ENCODE data around the gene FCRL6. TPM values are rescaled to one million over a fixed set of nuclear protein-coding genes. Genes with fewer than 3 reads are reported as not detected.

FCRL6 gene
- total and polyA plus RNA-seq, 7 donors, result 0.20 to 0.39 (median 0.26) TPM; not detected in 3

DNA sequence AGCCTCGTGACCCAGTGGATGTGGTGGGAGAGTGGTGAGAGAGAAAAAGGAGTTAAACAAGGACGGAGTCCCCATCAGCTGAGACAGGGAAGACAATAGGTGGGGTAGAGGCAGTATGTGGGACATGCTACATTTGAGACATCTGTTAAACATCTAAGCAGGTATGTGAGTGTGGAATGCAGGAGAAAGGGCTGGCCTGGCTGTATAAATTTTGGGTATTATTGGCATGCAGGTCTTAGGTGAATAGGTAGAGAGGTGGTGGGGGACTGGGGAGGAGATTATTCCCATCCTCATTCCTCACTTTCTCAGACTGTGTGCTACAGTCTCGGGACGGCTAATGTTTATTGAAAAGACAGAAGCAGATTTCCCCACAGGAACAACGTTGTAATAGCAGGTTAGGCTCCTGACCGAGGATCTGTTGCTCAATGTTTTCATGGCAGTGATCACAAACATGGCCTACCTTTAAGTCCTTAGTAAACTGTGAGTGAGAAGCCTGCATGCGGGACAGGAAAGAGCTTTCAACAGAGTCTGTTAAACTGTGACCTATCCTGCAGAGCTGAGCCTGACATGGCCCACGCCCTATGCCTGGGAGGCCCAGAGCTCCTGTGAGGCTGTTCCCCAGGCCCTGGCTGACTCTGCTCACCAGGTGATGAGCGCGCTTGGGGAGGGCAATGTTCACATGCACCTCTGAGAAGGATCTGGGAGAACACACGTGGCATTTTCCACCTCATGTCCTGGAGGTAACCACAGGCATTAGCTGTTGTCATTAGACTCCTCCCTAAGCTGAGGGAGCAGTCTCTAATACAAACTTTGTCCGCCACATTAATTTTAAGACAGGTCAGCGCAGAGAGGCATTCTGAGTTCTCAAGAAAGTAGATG, 43.8 kb downstream of the FCRL6 start:
- Histone ChIP-seq H3K4me1 (no peaks in the 10 kb centered on the region), H3K27ac (no peak overlapping the region), H3K9me3 (no peaks in the 10 kb centered on the region), H3K27me3 (ENCODE audit: insufficient read depth in 3 of 3, low read length in 2 of 3) (no peaks in the 10 kb centered on the region), H3K36me3 (ENCODE audit: insufficient read depth in 1 of 2, low read depth in 1 of 2) (no peaks in the 10 kb centered on the region), H3K4me3 (no peak overlapping the region)
- no peak for DNase-seq
- TF ChIP-seq CTCF (IDR thresholded peaks at IDR 0.05), result no peak
- no peak for ATAC-seq
- intact Hi-C loops (cut with DNase I), result no loop called here
- WGBS, 3 donors, result 85 to 91% (median 88%) methylated on average over 13 of the region's 13 CpGs

GRCh38 chr1:159847231-159847630, 45.1 kb downstream of the FCRL6 start:
- Histone ChIP-seq H3K4me3 (no peak overlapping the region), H3K27ac (no peak overlapping the region), H3K27me3 (ENCODE audit: insufficient read depth in 3 of 3, low read length in 2 of 3) (no peaks in the 10 kb centered on the region), H3K4me1 (no peaks in the 10 kb centered on the region), H3K36me3 (ENCODE audit: insufficient read depth in 1 of 2, low read depth in 1 of 2) (no peaks in the 10 kb centered on the region), H3K9me3 (no peaks in the 10 kb centered on the region)
- intact Hi-C loops (cut with DNase I), result no loop called here
- TF ChIP-seq CTCF (IDR thresholded peaks at IDR 0.05), result no peak
- WGBS, 3 donors, result 58 to 69% (median 58%) methylated on average over 4 of the region's 4 CpGs
- no peak for ATAC-seq
- DNase-seq, result no peak

- Histone ChIP-seq H3K9me3 (no peaks in the 10 kb centered on the region), H3K27ac (no peak overlapping the region), H3K4me3 (no peak overlapping the region), H3K36me3 (ENCODE audit: insufficient read depth in 1 of 2, low read depth in 1 of 2) (no peaks in the 10 kb centered on the region), H3K27me3 (ENCODE audit: insufficient read depth in 3 of 3, low read length in 2 of 3) (no peaks in the 10 kb centered on the region), H3K4me1 (peaks cover 3% of the 10 kb centered on the region)
- intact Hi-C loops (cut with DNase I), result no loop called here
- no peak for DNase-seq
- 40 to 88% (median 56%) methylated on average over 3 of the region's 3 CpGs for WGBS, 3 donors
- TF ChIP-seq CTCF (IDR thresholded peaks at IDR 0.05), result no peak
- no peak for ATAC-seq
Observed at GRCh38 chr1:159848326-159848725, 46.2 kb downstream of the FCRL6 start.

DNA sequence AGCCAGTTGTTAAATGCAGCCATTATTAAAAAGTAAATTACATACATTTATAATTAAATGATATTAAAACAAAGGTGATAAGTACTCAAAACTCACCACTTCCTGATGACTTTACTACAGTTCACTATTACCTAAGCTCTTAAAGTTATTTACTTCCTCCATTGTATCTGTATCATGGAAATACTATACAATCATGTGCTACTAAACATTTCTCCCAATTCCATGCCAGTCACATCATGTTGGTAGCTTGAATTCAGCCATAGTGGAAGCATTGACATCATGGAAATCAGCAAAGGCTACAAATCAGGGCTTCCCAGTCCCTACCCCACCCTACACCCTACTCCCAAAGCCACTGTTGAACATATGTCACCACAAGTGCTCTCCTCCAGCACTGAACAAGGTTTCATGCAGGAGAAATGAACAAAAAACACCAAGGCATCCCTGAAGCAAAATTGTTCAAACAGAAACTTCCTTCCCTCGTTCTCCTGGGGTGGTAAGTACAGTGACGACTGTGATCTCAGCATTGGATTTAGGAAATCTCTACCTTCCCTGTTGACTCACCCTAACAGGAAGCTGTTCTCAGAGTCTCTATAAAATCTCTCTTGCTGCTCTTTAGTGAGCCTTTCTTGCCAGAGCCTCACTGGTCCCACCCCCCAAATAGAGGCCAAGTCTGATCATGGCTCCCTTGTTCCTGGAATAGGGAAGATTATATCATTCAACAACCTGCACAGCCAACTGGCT, 47.6 kb downstream of the FCRL6 start:
- intact Hi-C loops (cut with DNase I), result loop anchor here in 1 of 2 donors (5.0 kb wide), 2 partner anchors 47 to 78 kb away; partner anchors contain the start of genes FCRL6 and TAGLN2
- no peak overlapping the region for H3K27ac ChIP-seq
- DNase-seq, result no peak

More for the DNA sequence above, 47.6 kb downstream of the FCRL6 start:
- no peak for TF ChIP-seq CTCF (IDR thresholded peaks at IDR 0.05)
- peaks cover 9% of the 10 kb centered on the region for H3K4me1 ChIP-seq
- no peaks in the 10 kb centered on the region for H3K9me3 ChIP-seq
- no peaks in the 10 kb centered on the region for H3K27me3 ChIP-seq (ENCODE audit: insufficient read depth in 3 of 3, low read length in 2 of 3)
- WGBS, 3 donors, result 74 to 84% (median 80%) methylated on average over 2 of the region's 2 CpGs
- H3K4me3 ChIP-seq, result no peak overlapping the region
- no peaks in the 10 kb centered on the region for H3K36me3 ChIP-seq (ENCODE audit: insufficient read depth in 1 of 2, low read depth in 1 of 2)
- no peak for ATAC-seq

Data from psoas muscle (tissue), 8 donors.